Fibroblast of lung (primary cell): ENCODE results near the gene DPYD. TPM values are rescaled to one million over a fixed set of nuclear protein-coding genes. Genes with fewer than 3 reads are reported as not detected.

ENCODE experiments used
- DNase-seq, 2 donors: peaks; one replicate each; pipeline versions ENCODE4 v3.0.0 to v3.0.0-alpha.2; 2010; ENCODE audit warnings: low read depth in 2 of 2
- H2AFZ ChIP-seq: 2 replicates; pipeline ENCODE4 v1.5.1; 2012; ENCODE audit warnings: low read length, control low read depth, inconsistent platforms
- H3K27ac ChIP-seq: 2 replicates; pipeline ENCODE4 v1.5.1; 2011; ENCODE audit warnings: low read length, control low read depth; ENCODE audit not compliant: insufficient read depth
- H3K27me3 ChIP-seq: 2 replicates; pipeline ENCODE4 v1.5.1; 2011; ENCODE audit warnings: mild to moderate bottlenecking, low read length; ENCODE audit not compliant: control insufficient read depth, insufficient read depth
- H3K36me3 ChIP-seq: 2 replicates; pipeline ENCODE4 v1.5.1; 2011; ENCODE audit warnings: low read length; ENCODE audit not compliant: control insufficient read depth, insufficient read depth
- H3K4me1 ChIP-seq: 2 replicates; pipeline ENCODE4 v1.5.1; 2011; ENCODE audit warnings: low read length; ENCODE audit not compliant: control insufficient read depth, insufficient read depth; ENCODE audit errors: extremely low read depth
- H3K4me2 ChIP-seq: 2 replicates; pipeline ENCODE4 v1.5.1; 2011; ENCODE audit warnings: low read length, control low read depth; ENCODE audit not compliant: insufficient read depth; ENCODE audit errors: extremely low read depth
- H3K4me3 ChIP-seq, 4 experiments: fragments of 200-600 bp in 1 of 4; sonication (generic) in 1 of 4; replicated peaks in 1 of 4; 2 replicates each; pipeline ENCODE4 v1.5.1; 2011 to 2016; ENCODE audit warnings: low read length in 4 of 4, low read depth in 3 of 4, mild to moderate bottlenecking in 3 of 4, control low read depth in 2 of 4, inconsistent platforms in 1 of 4, mixed read lengths in 1 of 4; ENCODE audit not compliant: insufficient read depth in 1 of 4; ENCODE audit errors: control extremely low read depth in 1 of 4
- H3K79me2 ChIP-seq: 2 replicates; pipeline ENCODE4 v1.5.1; 2012; ENCODE audit warnings: mild to moderate bottlenecking, low read length, inconsistent platforms; ENCODE audit not compliant: control insufficient read depth, insufficient read depth
- H3K9ac ChIP-seq: 2 replicates; pipeline ENCODE4 v1.5.1; 2011; ENCODE audit warnings: mild to moderate bottlenecking, low read length, control low read depth; ENCODE audit not compliant: insufficient read depth
- H3K9me3 ChIP-seq: 2 replicates; pipeline ENCODE4 v1.5.1; 2012; ENCODE audit warnings: low read depth, low read length; ENCODE audit not compliant: control insufficient read depth, insufficient read depth
- H4K20me1 ChIP-seq: 2 replicates; pipeline ENCODE4 v1.5.1; 2011; ENCODE audit warnings: low read length; ENCODE audit not compliant: control insufficient read depth, insufficient read depth; ENCODE audit errors: extremely low read depth
- EZH2 ChIP-seq: IDR thresholded peaks from 2 replicates; pipeline ENCODE4 v1.5.1; 2012; ENCODE audit warnings: low read length, control low read depth, mild to moderate bottlenecking; ENCODE audit errors: missing control alignments
- polyA plus RNA-seq, 2 donors: library from polyadenylated mRNA; depleted of rRNA in 1 of 2; stranded (reverse) in 1 of 2; unstranded in 1 of 2; fragments of >200 nt; gene quantifications; 2 replicates each; pipeline ENCODE4 v1.2.1, GENCODE V29; 2011 to 2012; ENCODE audit warnings: missing spikeins in 1 of 2
- total RNA-seq: library from RNA; depleted of rRNA; stranded (reverse); fragments of >200 nt; gene quantifications from 2 replicates; pipeline ENCODE4 v1.2.1, GENCODE V29; 2014
- TF ChIP-seq, protein P1 (sequence below), 2 donors: IDR thresholded peaks in 1 of 2; conservative IDR thresholded peaks in 1 of 2; 1 replicate in 1 of 2; 2 replicates in 1 of 2; pipeline ENCODE4 v1.5.1; 2011 to 2012; ENCODE audit warnings: low read length in 2 of 2, control low read depth in 1 of 2, inconsistent platforms in 1 of 2, low read depth in 1 of 2, mild to moderate bottlenecking in 1 of 2

The DPYD gene
- total and polyA plus RNA-seq, 2 donors (not counting 1 experiment from before 2014, with no cell fraction given) = 32.0 to 63.1 TPM

DNA sequence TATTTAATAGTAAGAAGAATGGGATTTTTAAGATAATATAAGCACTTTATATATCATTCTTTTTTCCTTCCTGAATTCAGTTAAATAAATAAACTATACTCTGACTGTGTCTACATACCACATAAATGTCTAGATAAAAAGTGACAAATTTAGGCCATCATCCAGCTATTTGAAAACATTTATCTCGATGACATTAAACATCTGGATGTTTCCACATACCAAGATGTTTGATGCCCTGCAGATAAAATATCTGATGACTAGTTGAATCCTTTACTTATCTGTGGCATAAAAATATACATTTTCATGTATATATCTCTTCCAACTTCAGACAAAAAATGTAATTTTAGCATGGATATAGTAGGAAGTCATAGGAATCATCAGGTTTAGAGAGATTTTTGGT is 348.3 kb downstream of the DPYD start:
- H3K79me2 ChIP-seq = no peaks in the 10 kb centered on the region
- peaks cover 2% of the 10 kb centered on the region for H3K4me1 ChIP-seq
- no peak overlapping the region for H3K4me2 ChIP-seq
- H3K9me3 ChIP-seq = no peaks in the 10 kb centered on the region
- no peaks in the 10 kb centered on the region for H4K20me1 ChIP-seq
- no peak overlapping the region for H3K27ac ChIP-seq
- no peak overlapping the region for H3K4me3 ChIP-seq
- DNase-seq = peak; percentile 21 to 41
- no peak overlapping the region for H3K9ac ChIP-seq
- H2AFZ ChIP-seq = no peak overlapping the region
- H3K27me3 ChIP-seq = no peaks in the 10 kb centered on the region
- H3K36me3 ChIP-seq = no peaks in the 10 kb centered on the region
- TF ChIP-seq, protein P1, sequence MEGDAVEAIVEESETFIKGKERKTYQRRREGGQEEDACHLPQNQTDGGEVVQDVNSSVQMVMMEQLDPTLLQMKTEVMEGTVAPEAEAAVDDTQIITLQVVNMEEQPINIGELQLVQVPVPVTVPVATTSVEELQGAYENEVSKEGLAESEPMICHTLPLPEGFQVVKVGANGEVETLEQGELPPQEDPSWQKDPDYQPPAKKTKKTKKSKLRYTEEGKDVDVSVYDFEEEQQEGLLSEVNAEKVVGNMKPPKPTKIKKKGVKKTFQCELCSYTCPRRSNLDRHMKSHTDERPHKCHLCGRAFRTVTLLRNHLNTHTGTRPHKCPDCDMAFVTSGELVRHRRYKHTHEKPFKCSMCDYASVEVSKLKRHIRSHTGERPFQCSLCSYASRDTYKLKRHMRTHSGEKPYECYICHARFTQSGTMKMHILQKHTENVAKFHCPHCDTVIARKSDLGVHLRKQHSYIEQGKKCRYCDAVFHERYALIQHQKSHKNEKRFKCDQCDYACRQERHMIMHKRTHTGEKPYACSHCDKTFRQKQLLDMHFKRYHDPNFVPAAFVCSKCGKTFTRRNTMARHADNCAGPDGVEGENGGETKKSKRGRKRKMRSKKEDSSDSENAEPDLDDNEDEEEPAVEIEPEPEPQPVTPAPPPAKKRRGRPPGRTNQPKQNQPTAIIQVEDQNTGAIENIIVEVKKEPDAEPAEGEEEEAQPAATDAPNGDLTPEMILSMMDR (conservative IDR thresholded peaks at IDR 0.05 in 1 of 2, IDR thresholded peaks at IDR 0.05 in 1 of 2; ENCODE audit: low read depth in 1 of 2, low read length in 2 of 2) = no peak
- TF ChIP-seq EZH2 = no peak

DNA sequence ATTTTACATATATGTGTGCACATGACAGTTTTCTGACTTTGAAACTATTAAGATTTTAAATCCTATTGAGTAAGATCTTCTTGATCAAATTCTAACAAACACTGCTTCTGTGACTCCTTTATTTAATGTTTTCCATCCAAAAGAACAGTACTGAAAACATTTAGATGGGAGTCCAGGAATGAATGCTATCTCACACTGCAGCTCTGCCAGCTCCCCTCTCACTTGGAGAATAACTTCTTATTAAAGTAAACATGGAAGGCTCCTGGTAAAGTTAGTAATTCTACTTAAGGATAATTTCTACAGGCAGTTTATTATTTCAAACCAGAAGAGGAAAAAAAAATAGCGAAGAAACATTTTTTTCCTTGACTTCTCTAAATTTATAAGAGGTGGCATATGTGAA is 349.1 kb downstream of the DPYD start:
- no peaks in the 10 kb centered on the region for H3K9me3 ChIP-seq
- DNase-seq = peak in 1 of 2 donors; percentile 19
- H3K4me3 ChIP-seq = no peak overlapping the region
- H3K27ac ChIP-seq = no peak overlapping the region
- H3K4me1 ChIP-seq = peaks cover 2% of the 10 kb centered on the region
- H3K79me2 ChIP-seq = no peaks in the 10 kb centered on the region
- H3K27me3 ChIP-seq = no peaks in the 10 kb centered on the region
- H3K36me3 ChIP-seq = no peaks in the 10 kb centered on the region
- H3K4me2 ChIP-seq = no peak overlapping the region
- H2AFZ ChIP-seq = no peak overlapping the region
- no peak for TF ChIP-seq EZH2
- TF ChIP-seq, protein P1 (conservative IDR thresholded peaks at IDR 0.05 in 1 of 2, IDR thresholded peaks at IDR 0.05 in 1 of 2; ENCODE audit: low read depth in 1 of 2, low read length in 2 of 2) = no peak
- no peaks in the 10 kb centered on the region for H4K20me1 ChIP-seq
- no peak overlapping the region for H3K9ac ChIP-seq

- Histone ChIP-seq H3K36me3 (no peaks in the 10 kb centered on the region), H3K79me2 (no peaks in the 10 kb centered on the region), H3K4me2 (no peak overlapping the region), H4K20me1 (no peaks in the 10 kb centered on the region), H3K27me3 (no peaks in the 10 kb centered on the region), H3K4me1 (peaks cover 2% of the 10 kb centered on the region), H3K9me3 (no peaks in the 10 kb centered on the region), H3K27ac (no peak overlapping the region), H3K9ac (no peak overlapping the region), H2AFZ (no peak overlapping the region), H3K4me3 (no peak overlapping the region)
- TF ChIP-seq EZH2 = no peak
- TF ChIP-seq, protein P1 (conservative IDR thresholded peaks at IDR 0.05 in 1 of 2, IDR thresholded peaks at IDR 0.05 in 1 of 2; ENCODE audit: low read depth in 1 of 2, low read length in 2 of 2) = no peak
- no peak for DNase-seq
These were observed 350.1 kb downstream of the DPYD start for GRCh38 chr1:97570691-97571090.
